ENCODE results near the gene IL4I1.
"Not testable (repeated sequence)": the region's sequence is repeated elsewhere in the genome, so short reads cannot be mapped to it uniquely, and the experiment has no call there.

GRCh38 chr19:49924881-49925210 is 28.2 kb upstream of the IL4I1 start:
- TF ChIP-seq, protein P1, sequence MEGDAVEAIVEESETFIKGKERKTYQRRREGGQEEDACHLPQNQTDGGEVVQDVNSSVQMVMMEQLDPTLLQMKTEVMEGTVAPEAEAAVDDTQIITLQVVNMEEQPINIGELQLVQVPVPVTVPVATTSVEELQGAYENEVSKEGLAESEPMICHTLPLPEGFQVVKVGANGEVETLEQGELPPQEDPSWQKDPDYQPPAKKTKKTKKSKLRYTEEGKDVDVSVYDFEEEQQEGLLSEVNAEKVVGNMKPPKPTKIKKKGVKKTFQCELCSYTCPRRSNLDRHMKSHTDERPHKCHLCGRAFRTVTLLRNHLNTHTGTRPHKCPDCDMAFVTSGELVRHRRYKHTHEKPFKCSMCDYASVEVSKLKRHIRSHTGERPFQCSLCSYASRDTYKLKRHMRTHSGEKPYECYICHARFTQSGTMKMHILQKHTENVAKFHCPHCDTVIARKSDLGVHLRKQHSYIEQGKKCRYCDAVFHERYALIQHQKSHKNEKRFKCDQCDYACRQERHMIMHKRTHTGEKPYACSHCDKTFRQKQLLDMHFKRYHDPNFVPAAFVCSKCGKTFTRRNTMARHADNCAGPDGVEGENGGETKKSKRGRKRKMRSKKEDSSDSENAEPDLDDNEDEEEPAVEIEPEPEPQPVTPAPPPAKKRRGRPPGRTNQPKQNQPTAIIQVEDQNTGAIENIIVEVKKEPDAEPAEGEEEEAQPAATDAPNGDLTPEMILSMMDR (IDR thresholded peaks at IDR 0.05; ENCODE audit: low read depth, low read length, poor library complexity, severe bottlenecking): not testable (repeated sequence)
- not testable (repeated sequence) for TF ChIP-seq EZH2phosphoT487 (IDR thresholded peaks at IDR 0.05; ENCODE audit: borderline replicate concordance, low read length)
